ENCODE results near the gene SYT14.
"Not testable (repeated sequence)": the region's sequence is repeated elsewhere in the genome, so short reads cannot be mapped to it uniquely, and the experiment has no call there.

The SYT14 gene

GRCh38 chr1:209937996-209938959 is at the start of gene SYT14:
Gene SYT14 (plus strand): TSS chr1:209938217. CDS start chr1:209938265, 48 bp downstream.
- no peak for DNase-seq

DNA sequence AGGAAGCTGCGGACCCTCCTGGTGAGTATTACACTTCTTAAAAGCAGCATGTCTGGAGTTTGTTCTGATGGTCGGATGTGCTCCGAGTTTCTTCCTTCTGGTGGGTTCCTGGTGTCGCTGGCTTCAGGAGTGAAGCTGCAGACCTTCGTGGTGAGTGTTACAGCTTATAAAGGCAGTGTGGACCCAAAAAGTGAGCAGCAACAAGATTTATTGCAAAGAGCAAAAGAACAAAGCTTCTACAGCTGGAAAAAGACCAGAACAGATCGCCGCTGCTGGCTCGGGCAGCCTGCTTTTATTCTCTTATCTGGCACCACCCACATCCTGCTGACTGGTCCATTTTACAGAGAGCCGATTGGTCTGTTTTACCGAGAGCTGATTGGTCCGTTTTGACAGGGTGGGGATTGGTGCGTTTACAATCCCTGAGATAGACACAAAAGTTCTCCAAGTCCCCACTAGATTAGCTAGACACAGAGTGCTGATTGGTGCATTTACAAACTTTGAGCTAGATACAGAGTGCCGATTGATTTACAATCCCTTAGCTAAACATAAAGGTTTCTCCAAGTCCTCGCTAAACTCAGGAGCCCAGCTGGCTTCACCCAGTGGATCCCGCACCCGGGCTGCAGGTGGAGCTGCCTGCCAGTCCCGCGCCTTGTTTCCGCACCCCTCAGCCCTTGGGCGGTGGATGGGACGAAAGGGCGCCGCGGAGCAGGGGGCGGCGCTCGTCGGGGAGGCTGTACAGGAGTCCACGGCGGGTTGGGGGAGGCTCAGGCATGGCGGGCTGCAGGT is 49.5 kb upstream of the SYT14 start:
- not testable (repeated sequence) for DNase-seq

GRCh38 chr1:209889077-209889418 is 49.0 kb upstream of the SYT14 start:
- no peak for DNase-seq

DNA sequence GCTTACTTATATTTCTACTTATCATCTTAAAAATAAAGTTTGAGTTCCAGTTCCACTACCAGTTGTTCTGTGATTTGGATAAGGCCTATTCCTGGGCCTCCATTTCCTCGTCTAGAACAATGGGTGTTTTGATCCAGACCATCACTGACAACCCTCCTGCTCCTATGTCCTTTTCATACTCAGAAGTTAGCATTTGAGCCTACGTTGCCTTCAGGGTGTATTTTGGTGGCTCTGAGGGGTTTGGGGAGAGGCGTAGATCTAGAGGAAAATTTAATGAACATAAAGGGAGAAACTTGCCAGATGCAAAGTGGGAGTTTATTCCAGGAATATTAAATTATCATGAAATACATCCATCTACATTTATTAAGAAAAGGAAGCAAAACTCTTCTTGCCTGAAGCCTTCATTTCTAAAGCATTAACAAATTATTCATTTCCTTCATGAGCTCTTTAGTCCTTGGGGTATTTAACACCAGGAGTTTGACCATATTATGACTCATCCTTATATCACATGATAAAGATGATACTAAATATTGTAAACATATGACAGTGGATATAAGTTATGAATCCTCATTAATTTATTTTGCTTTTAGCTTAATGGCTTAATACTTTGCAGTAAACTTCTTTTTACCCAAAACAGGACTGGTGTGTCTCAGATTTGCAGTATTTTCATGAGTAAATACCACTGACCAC is 47.2 kb upstream of the SYT14 start:
- DNase-seq = no peak

DNA sequence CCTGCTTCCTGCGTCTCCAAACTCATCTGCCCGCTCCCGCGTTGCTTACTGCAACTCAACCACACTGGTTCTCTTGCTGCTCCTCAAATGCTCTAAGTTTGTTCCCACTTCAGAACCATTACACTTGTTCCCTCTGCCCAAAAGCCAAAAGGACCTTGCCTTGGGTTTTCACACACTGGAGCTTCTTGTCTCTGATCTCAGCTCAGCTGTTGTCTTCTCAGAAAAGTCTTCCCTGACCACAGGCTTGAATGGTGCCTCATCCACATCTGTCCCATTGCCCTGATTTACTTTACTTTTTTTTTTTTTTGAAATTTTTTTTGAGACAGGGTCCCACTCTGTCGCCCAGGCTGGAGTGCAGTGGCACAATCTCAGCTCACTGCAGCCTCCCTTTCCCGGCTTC is 44.3 kb upstream of the SYT14 start:
- no peak for DNase-seq

DNA sequence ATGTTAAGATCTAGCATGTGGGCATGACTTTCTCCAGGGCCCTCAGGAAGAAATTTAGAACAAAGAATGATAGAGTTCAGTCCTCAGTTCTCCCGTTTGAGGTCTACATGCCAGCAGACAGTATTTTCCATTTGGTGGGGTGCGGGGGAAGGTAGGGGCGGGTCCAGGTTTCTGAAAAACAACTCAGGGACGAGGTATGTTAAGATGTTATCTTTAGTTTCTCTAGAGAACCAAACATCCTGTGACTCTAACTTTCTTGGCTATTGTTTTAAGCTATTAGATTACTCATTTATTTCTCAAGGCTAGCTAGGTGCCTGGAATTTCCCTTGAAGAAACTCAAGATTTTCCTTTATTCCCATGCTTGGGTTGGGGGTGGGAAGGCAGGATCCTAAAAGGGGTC is 42.3 kb upstream of the SYT14 start:
- no peak for DNase-seq

GRCh38 chr1:209896346-209896745 is 41.7 kb upstream of the SYT14 start:
- DNase-seq = no peak

GRCh38 chr1:209898271-209898670 is 39.7 kb upstream of the SYT14 start:
- DNase-seq = not testable (repeated sequence)

GRCh38 chr1:209898851-209899250 is 39.2 kb upstream of the SYT14 start:
- DNase-seq = not testable (repeated sequence)

- DNase-seq = no peak
Measured at GRCh38 chr1:209899948-209900347, 38.1 kb upstream of the SYT14 start.

GRCh38 chr1:209900734-209901133 is 37.3 kb upstream of the SYT14 start:
- no peak for DNase-seq

DNA sequence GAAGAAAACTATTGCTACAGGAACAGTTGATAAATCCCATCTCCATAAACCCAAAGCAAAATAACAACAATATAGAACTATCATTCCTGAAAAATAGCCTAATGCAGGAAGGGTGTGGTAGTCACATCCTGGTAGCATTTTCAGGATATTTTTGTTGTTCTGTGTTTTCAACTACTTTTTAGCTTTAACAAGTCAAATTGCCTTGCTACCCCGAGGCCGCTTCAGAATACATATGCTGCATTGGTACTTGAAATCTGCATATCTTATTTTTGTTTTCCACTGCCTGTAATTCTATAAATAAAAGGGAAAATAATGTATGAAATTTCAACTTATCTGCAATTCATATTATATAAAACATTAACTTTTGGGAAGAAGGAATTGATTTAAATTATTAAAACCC is 36.8 kb upstream of the SYT14 start:
- DNase-seq = no peak

- DNase-seq = not testable (repeated sequence)
Measured at GRCh38 chr1:209904774-209905173, 33.2 kb upstream of the SYT14 start.

DNA sequence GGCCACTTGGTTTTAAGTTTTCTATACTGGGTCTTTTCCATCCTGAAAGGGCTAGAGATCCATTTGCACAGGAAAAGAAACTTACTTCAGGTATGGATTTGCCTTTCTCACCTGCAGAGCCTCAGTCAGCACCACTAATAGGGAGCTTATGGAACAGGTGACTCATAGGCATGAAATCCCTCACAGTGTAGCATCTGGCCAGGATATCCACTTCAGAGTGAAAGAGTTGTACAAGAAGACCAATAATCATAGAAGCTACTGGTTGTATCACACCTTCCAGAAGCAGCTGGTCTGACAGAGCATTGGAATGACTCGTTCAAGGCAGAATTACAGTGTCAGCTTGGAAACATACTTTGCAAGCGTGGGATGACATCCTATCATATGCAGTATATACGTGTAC is 26.3 kb upstream of the SYT14 start:
- DNase-seq = no peak

- DNase-seq = no peak
Measured at GRCh38 chr1:209912306-209912705, 25.7 kb upstream of the SYT14 start.

DNA sequence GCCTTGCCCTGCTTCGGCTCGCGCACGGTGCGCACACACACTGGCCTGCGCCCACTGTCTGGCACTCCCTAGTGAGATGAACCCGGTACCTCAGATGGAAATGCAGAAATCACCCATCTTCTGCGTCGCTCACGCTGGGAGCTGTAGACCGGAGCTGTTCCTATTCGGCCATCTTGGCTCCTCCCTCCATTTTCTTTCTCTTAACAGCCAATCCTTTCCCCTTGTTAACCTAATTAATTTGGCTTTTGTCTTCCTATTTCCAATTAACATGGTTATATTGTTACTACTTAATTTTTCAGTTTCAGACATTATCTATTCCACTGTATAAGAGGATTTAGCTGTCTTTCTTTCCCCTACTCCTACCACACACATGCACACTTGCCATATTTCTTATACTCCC is 18.4 kb upstream of the SYT14 start:
- DNase-seq = not testable (repeated sequence)

- no peak for DNase-seq
Measured at GRCh38 chr1:209920844-209921243, 17.2 kb upstream of the SYT14 start.

GRCh38 chr1:209924390-209924789 is 13.6 kb upstream of the SYT14 start:
- DNase-seq = no peak

- no peak for DNase-seq
Measured at GRCh38 chr1:209926045-209926444, 12.0 kb upstream of the SYT14 start.

GRCh38 chr1:209927466-209927865 is 10.6 kb upstream of the SYT14 start:
- no peak for DNase-seq

- DNase-seq = no peak
Measured at GRCh38 chr1:209929751-209930150, 8.3 kb upstream of the SYT14 start.

GRCh38 chr1:209931141-209931540 is 6.9 kb upstream of the SYT14 start:
- no peak for DNase-seq

- DNase-seq = no peak
Measured at GRCh38 chr1:209936125-209936524, 1.9 kb upstream of the SYT14 start.
